ENCODE measurements around the gene PRAC2. TPM values are rescaled to one million over a fixed set of nuclear protein-coding genes. Genes with fewer than 3 reads are reported as not detected.

The PRAC2 gene
- total RNA-seq, 1 experiment from 2014 or later = not detected

DNA sequence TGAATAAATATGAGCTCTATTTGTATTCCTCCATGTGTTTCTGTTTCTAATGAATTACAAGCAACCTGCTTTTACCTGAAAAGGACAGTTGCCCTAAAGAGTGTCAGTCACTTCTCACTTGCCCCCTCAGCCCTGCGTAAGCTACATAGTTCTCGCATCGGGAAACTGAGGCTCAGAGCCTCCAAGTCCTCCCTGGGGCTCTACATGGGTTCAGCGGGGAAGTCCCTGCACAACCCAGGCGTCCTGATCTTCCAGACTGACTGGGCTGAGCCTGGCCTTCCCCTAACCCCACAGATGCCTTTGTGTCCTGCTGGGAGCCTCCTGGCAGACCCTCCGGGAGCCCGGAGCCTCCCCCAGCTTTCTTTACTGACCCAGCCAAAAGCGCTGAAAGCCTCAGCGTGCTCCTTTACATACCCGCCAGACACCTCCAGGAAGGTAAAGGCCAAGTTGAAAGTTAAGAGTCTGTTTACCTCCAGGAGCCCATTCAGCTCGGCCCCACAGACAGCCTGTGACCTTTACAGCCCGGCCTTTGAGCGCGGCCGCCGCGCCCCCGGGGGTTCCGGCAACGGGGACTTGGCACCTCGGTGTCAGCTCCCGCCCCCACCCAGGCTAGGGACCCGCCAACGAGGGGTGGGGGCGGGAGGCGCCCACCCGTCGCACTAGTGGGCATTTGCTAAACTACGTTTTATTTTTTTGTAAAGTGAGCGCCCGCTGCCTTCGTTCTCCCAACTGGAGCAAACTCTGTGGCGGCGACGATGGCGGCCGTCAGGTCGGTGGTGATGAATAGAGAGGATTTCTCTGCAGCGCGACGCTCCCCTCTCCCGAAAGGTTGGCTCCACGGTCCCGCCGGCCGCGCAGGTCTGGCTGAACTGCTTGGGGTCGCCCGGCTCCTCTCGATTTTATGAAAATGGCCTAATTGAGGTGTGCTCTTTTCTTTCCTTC, 10.0 kb downstream of the PRAC2 start:
- TF ChIP-seq, protein P1, sequence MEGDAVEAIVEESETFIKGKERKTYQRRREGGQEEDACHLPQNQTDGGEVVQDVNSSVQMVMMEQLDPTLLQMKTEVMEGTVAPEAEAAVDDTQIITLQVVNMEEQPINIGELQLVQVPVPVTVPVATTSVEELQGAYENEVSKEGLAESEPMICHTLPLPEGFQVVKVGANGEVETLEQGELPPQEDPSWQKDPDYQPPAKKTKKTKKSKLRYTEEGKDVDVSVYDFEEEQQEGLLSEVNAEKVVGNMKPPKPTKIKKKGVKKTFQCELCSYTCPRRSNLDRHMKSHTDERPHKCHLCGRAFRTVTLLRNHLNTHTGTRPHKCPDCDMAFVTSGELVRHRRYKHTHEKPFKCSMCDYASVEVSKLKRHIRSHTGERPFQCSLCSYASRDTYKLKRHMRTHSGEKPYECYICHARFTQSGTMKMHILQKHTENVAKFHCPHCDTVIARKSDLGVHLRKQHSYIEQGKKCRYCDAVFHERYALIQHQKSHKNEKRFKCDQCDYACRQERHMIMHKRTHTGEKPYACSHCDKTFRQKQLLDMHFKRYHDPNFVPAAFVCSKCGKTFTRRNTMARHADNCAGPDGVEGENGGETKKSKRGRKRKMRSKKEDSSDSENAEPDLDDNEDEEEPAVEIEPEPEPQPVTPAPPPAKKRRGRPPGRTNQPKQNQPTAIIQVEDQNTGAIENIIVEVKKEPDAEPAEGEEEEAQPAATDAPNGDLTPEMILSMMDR (IDR thresholded peaks at IDR 0.05; ENCODE audit: unreplicated experiment) = no peak
- H3K4me1 Mint-ChIP-seq (ENCODE audit: low read depth, unreplicated experiment) = peaks cover 20% of the 10 kb centered on the region
- no peak for DNase-seq
- CTCF ChIA-PET = interaction anchor here (0.5 to 0.8 kb wide), 2 partner anchors 54 to 306 kb away, joined by 3 to 4 read pairs; no protein-coding TSS in a partner anchor
- peaks cover 9% of the 10 kb centered on the region for H3K36me3 Mint-ChIP-seq (ENCODE audit: insufficient read depth, unreplicated experiment)
- H3K4me3 Mint-ChIP-seq (ENCODE audit: low read depth, unreplicated experiment) = peak overlapping the region; percentile 9
- H3K27me3 Mint-ChIP-seq (ENCODE audit: unreplicated experiment) = peaks cover 92% of the 10 kb centered on the region
- BruUV-seq (replicated peaks) = no TSS peak
- H3K27ac Mint-ChIP-seq (ENCODE audit: unreplicated experiment) = no peak overlapping the region
- intact Hi-C loops (cut with micrococcal nuclease; ENCODE audit: unreplicated experiment) = no loop called here
- no peaks in the 10 kb centered on the region for H3K9me3 Mint-ChIP-seq (ENCODE audit: low read depth, unreplicated experiment)

DNA sequence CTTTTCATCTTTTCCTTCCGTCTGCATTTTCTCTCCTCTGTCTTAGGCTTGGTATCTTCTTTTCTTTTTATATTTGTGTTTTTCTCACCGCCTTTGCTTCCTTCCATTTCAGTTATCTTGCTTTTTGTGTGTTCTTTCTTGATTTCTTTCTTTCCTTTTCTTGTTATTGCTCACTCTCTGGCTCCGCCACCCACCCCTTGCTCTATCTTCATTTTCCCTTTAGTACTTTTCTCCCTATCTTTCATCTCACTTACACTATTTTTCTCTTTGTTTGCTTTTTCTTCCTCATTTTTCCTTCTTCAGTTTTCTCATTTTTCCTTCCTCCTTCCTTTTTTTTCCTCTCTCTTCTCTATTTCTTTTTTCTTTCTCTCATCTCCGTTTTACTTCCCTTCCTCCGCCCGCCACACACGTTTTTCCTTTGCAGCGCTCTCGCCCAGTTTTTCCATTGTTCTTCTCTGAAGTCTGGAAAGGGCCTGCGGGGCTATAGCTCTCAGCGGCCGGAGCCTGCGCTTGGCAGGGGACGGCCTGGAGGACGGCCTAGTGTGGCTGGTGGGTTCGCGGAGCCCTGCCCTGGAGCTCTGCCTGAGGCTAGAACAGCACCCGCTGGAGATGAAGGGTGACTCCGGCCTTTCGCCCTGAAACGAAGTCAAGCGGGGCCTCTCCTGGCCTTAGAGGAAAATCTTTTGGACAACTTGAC, 10.8 kb downstream of the PRAC2 start:
- no peak for DNase-seq
- Mint-ChIP-seq H3K27ac (ENCODE audit: unreplicated experiment) (no peak overlapping the region), H3K27me3 (ENCODE audit: unreplicated experiment) (peaks cover 92% of the 10 kb centered on the region), H3K4me3 (ENCODE audit: low read depth, unreplicated experiment) (peak overlapping the region; percentile 9), H3K4me1 (ENCODE audit: low read depth, unreplicated experiment) (peaks cover 15% of the 10 kb centered on the region), H3K36me3 (ENCODE audit: insufficient read depth, unreplicated experiment) (peaks cover 3% of the 10 kb centered on the region), H3K9me3 (ENCODE audit: low read depth, unreplicated experiment) (no peaks in the 10 kb centered on the region)
- CTCF ChIA-PET = interaction anchor here (0.5 to 1.6 kb wide), 4 partner anchors 10 to 305 kb away, joined by 3 to 11 read pairs (median 5); partner anchors contain the start of gene PRAC2
- intact Hi-C loops (cut with micrococcal nuclease; ENCODE audit: unreplicated experiment) = no loop called here
- BruUV-seq (replicated peaks) = no TSS peak
- TF ChIP-seq, protein P1 (IDR thresholded peaks at IDR 0.05; ENCODE audit: unreplicated experiment) = no peak

DNA sequence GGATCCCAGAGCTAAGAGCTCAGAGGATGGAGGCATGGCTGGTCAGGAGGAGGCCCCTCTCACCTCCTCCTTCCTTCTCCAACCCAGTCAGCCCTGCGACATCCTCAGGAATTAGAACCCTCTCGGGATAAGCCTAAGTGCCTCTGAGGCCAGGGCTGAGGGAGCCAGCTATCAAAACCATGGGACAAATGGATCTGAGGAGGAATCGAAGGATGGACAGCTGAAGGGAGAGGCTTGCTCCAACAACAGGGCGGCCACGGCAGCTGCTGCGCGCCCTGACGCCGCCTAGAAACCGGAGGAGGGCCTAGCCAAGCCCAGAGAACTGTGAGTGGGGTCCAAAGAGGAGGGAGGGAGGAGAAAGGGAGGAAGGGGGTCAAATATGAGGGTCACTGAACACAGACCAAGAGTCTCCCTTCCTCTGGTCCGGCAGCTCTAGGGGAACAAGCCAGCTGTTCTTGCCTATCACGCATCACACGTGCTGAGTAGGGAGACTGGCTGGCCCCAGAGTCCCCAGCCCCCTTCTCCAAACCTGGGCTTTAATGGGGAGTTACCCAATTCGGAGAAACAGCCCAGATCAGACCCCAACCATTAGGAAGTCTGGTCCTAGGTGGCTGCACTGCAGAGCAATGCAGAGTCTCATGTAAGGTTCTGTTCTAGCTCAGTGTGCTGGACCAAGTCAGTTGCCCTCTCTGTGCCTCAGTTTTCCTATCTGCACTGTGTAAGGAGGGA, 11.5 kb downstream of the PRAC2 start:
- Mint-ChIP-seq H3K4me1 (ENCODE audit: low read depth, unreplicated experiment) (peaks cover 9% of the 10 kb centered on the region), H3K27ac (ENCODE audit: unreplicated experiment) (no peak overlapping the region), H3K27me3 (ENCODE audit: unreplicated experiment) (peaks cover 92% of the 10 kb centered on the region), H3K4me3 (ENCODE audit: low read depth, unreplicated experiment) (no peak overlapping the region), H3K9me3 (ENCODE audit: low read depth, unreplicated experiment) (no peaks in the 10 kb centered on the region), H3K36me3 (ENCODE audit: insufficient read depth, unreplicated experiment) (no peaks in the 10 kb centered on the region)
- TF ChIP-seq, protein P1 (IDR thresholded peaks at IDR 0.05; ENCODE audit: unreplicated experiment) = no peak
- intact Hi-C loops (cut with micrococcal nuclease; ENCODE audit: unreplicated experiment) = no loop called here
- DNase-seq = no peak
- no TSS peak for BruUV-seq (replicated peaks)
- CTCF ChIA-PET = interaction anchor here (0.5 to 1.6 kb wide), 5 partner anchors 10 to 304 kb away, joined by 3 to 11 read pairs (median 4); partner anchors contain the start of gene PRAC2

DNA sequence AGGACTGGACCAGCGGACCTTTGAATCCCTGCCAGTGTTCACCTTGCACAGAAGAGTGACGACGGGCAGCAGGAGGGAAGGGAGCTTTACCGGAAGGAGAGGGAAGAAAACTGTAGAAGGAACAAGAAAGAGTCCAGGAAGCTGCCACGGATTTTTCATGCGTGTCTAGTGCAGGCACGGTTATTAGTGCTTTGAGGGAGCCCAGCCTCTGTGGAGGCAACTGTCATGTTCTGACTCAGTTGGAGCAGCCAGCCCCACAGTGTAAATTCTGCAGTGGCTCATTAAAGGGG, 12.0 kb downstream of the PRAC2 start:
- H3K27me3 Mint-ChIP-seq (ENCODE audit: unreplicated experiment) = peaks cover 90% of the 10 kb centered on the region
- CTCF ChIA-PET = interaction anchor here (0.5 to 1.6 kb wide), 4 partner anchors 11 to 139 kb away, joined by 3 to 11 read pairs (median 4); partner anchors contain the start of gene PRAC2
- no TSS peak for BruUV-seq (replicated peaks)

More for the DNA sequence above, 12.0 kb downstream of the PRAC2 start:
- Mint-ChIP-seq H3K36me3 (ENCODE audit: insufficient read depth, unreplicated experiment) (no peaks in the 10 kb centered on the region), H3K27ac (ENCODE audit: unreplicated experiment) (no peak overlapping the region), H3K4me3 (ENCODE audit: low read depth, unreplicated experiment) (no peak overlapping the region), H3K4me1 (ENCODE audit: low read depth, unreplicated experiment) (peaks cover 9% of the 10 kb centered on the region), H3K9me3 (ENCODE audit: low read depth, unreplicated experiment) (no peaks in the 10 kb centered on the region)
- DNase-seq = no peak
- TF ChIP-seq, protein P1 (IDR thresholded peaks at IDR 0.05; ENCODE audit: unreplicated experiment) = no peak
- intact Hi-C loops (cut with micrococcal nuclease; ENCODE audit: unreplicated experiment) = no loop called here

Measured in Calu3 (cell line).